ENCODE data around the gene CARNS1. TPM values are rescaled to one million over a fixed set of nuclear protein-coding genes. Genes with fewer than 3 reads are reported as not detected.
A peak's percentile ranks its signal among the peaks of the same experiment; 100 is the strongest.

Gene CARNS1
- total and polyA plus RNA-seq, 9 of the 15 experiments (the other 6 are each of a cell fraction or from before 2014, with no cell fraction given), result 0.01 to 0.18 (median 0.06) TPM; not detected in 3

GRCh38 chr11:67428052-67429001 lies 12.8 kb downstream of the CARNS1 start, which contains the start of gene RPS6KB2 (continued):
- TF ChIP-seq ZSCAN32 (CRISPR knock-in tag; IDR thresholded peaks at IDR 0.05), result no peak
- no peak for TF ChIP-seq LARP7 (IDR thresholded peaks at IDR 0.05)
- no peak for TF ChIP-seq SNAPC5 (CRISPR knock-in tag; IDR thresholded peaks at IDR 0.05)
- TF ChIP-seq CTCFL (IDR thresholded peaks at IDR 0.05; ENCODE audit: borderline replicate concordance, insufficient read depth, low read depth, low read length, poor library complexity, severe bottlenecking), result peak; percentile 1
- TF ChIP-seq XRCC5 (IDR thresholded peaks at IDR 0.05; ENCODE audit: low read depth, low read length), result 0 out of 2 replicates have a peak, but pooled peaks have one; percentile 21
- no peak for TF ChIP-seq BRCA1 (IDR thresholded peaks at IDR 0.05)
- no peak for TF ChIP-seq BRCA1 (CRISPR knock-in tag; IDR thresholded peaks at IDR 0.05)
- TF ChIP-seq KLF1 (tag; IDR thresholded peaks at IDR 0.05), result no peak
- TF ChIP-seq SRSF9 (IDR thresholded peaks at IDR 0.05; ENCODE audit: borderline replicate concordance, low read depth, low read length), result no peak
- TF ChIP-seq RBM25 (IDR thresholded peaks at IDR 0.05; ENCODE audit: low read depth, low read length, severe bottlenecking), result no peak
- peak; percentile 94 for TF ChIP-seq RB1 (IDR thresholded peaks at IDR 0.05; ENCODE audit: low read depth)
- TF ChIP-seq ZNF766 (CRISPR knock-in tag; conservative IDR thresholded peaks at IDR 0.05), result peak; percentile 74; the same call in 1 of the 2 replicates
- peak; percentile 98 for TF ChIP-seq ETS1 (conservative IDR thresholded peaks at IDR 0.05; ENCODE audit: control insufficient read depth, low read depth, low read length)
- no peak for TF ChIP-seq SMARCA4 (IDR thresholded peaks at IDR 0.05)
- no peak for TF ChIP-seq SMAD3 (CRISPR knock-in tag; conservative IDR thresholded peaks at IDR 0.05)
- TF ChIP-seq THRA (IDR thresholded peaks at IDR 0.05), result no peak
- no peak for TF ChIP-seq PURB (CRISPR knock-in tag; IDR thresholded peaks at IDR 0.05; ENCODE audit: low read depth)
- TF ChIP-seq IRF9 (tag; IDR thresholded peaks at IDR 0.05), result peak; percentile 6; the same call in 1 of the 2 replicates
- no peak for TF ChIP-seq ZNF707 (CRISPR knock-in tag; conservative IDR thresholded peaks at IDR 0.05)

Measured in K562 (cell line).